Neuronal stem cell (in vitro differentiated cells): ENCODE data around the gene BRD3.

Experiments used
- DNase-seq: peaks from one replicate; pipeline ENCODE4 v3.0.0-alpha.2; 2013; ENCODE audit warnings: low spot score
- H2AFZ ChIP-seq: one replicate; pipeline ENCODE4 v1.6.1; 2013; ENCODE audit warnings: mild to moderate bottlenecking, low read length, inconsistent platforms
- H2AK5ac ChIP-seq: 2 replicates; pipeline ENCODE4 v1.6.1; 2013; ENCODE audit warnings: low read depth, mild to moderate bottlenecking, inconsistent platforms, low read length, moderate library complexity, mixed read lengths
- H2BK120ac ChIP-seq: 2 replicates; pipeline ENCODE4 v1.6.1; 2013; ENCODE audit warnings: low read depth, mild to moderate bottlenecking, inconsistent platforms, low read length, moderate library complexity, mixed read lengths
- H2BK12ac ChIP-seq: one replicate; pipeline ENCODE4 v1.6.1; 2013; ENCODE audit warnings: low read length, inconsistent platforms
- H2BK15ac ChIP-seq: 2 replicates; pipeline ENCODE4 v1.6.1; 2013; ENCODE audit warnings: mild to moderate bottlenecking, low read length, inconsistent platforms, mixed read lengths
- H2BK5ac ChIP-seq: one replicate; pipeline ENCODE4 v1.6.1; 2013; ENCODE audit warnings: inconsistent platforms, mild to moderate bottlenecking, low read length, moderate library complexity
- H3K14ac ChIP-seq: one replicate; pipeline ENCODE4 v1.6.1; 2013; ENCODE audit warnings: low read length, inconsistent platforms
- H3K18ac ChIP-seq: 2 replicates; pipeline ENCODE4 v1.6.1; 2013; ENCODE audit warnings: low read length, inconsistent platforms
- H3K23ac ChIP-seq: 2 replicates; pipeline ENCODE4 v1.6.1; 2013; ENCODE audit warnings: low read depth, mild to moderate bottlenecking, mixed read lengths, low read length, inconsistent platforms; ENCODE audit not compliant: poor library complexity
- H3K27ac ChIP-seq: replicated peaks from 3 replicates; pipeline ENCODE4 v1.5.1; 2013; ENCODE audit warnings: low read length, inconsistent platforms
- H3K27me3 ChIP-seq, 3 experiments: 2 replicates each; pipeline ENCODE4 v1.6.1; 2013; ENCODE audit warnings: low read length in 3 of 3, mild to moderate bottlenecking in 2 of 3, inconsistent platforms in 1 of 3, low read depth in 1 of 3, mixed read lengths in 1 of 3, moderate library complexity in 1 of 3; ENCODE audit not compliant: control insufficient read depth in 3 of 3, insufficient read depth in 3 of 3
- H3K36me3 ChIP-seq, 2 donors: replicated peaks in 1 of 2; 2 replicates each; pipeline ENCODE4 v1.6.1; 2013; ENCODE audit warnings: low read length in 2 of 2; ENCODE audit not compliant: control insufficient read depth in 2 of 2, insufficient read depth in 2 of 2
- H3K4ac ChIP-seq: 2 replicates; pipeline ENCODE4 v1.6.1; 2013; ENCODE audit warnings: inconsistent platforms, mild to moderate bottlenecking, low read length, moderate library complexity
- H3K4me1 ChIP-seq, 2 donors: 1 replicate in 1 of 2; 2 replicates in 1 of 2; pipeline ENCODE4 v1.6.1; 2013; ENCODE audit warnings: low read length in 2 of 2, low read depth in 1 of 2; ENCODE audit not compliant: control insufficient read depth in 2 of 2, insufficient read depth in 1 of 2
- H3K4me2 ChIP-seq: one replicate; pipeline ENCODE4 v1.6.1; 2013; ENCODE audit warnings: mild to moderate bottlenecking, low read length, inconsistent platforms; ENCODE audit not compliant: insufficient read depth, poor library complexity, severe bottlenecking
- H3K4me3 ChIP-seq, 2 donors: 2 replicates each; pipeline ENCODE4 v1.5.1; 2013; ENCODE audit warnings: low read length in 2 of 2, mild to moderate bottlenecking in 2 of 2, inconsistent platforms in 1 of 2, moderate library complexity in 1 of 2
- H3K79me1 ChIP-seq: one replicate; pipeline ENCODE4 v1.6.1; 2013; ENCODE audit warnings: low read depth, mild to moderate bottlenecking, inconsistent platforms, low read length, moderate library complexity
- H3K9ac ChIP-seq: one replicate; pipeline ENCODE4 v1.6.1; 2013; ENCODE audit warnings: mild to moderate bottlenecking, low read depth, low read length, inconsistent platforms; ENCODE audit not compliant: poor library complexity
- H3K9me3 ChIP-seq, 2 donors: replicated peaks in 1 of 2; 2 replicates each; pipeline versions ENCODE3 to v1.6.1; 2013; ENCODE audit warnings: low read length in 2 of 2, mild to moderate bottlenecking in 2 of 2, inconsistent platforms in 1 of 2, low read depth in 1 of 2, mixed read lengths in 1 of 2, moderate library complexity in 1 of 2; ENCODE audit not compliant: control insufficient read depth in 2 of 2, insufficient read depth in 1 of 2
- H4K8ac ChIP-seq: one replicate; pipeline ENCODE4 v1.6.1; 2013; ENCODE audit warnings: low read depth, mild to moderate bottlenecking, inconsistent platforms, low read length, moderate library complexity
- H4K91ac ChIP-seq: one replicate; pipeline ENCODE4 v1.6.1; 2013; ENCODE audit warnings: low read length, low read depth, mild to moderate bottlenecking, inconsistent platforms; ENCODE audit not compliant: poor library complexity
- WGBS, 2 donors: extraction: QIAGEN DNeasy Blood & Tissue Kit; methylation state at CpG; one replicate each; pipeline ENCODE4 v1.1.7; 2013; ENCODE audit warnings: missing lambda C conversion rate in 2 of 2, mixed read lengths in 1 of 2; ENCODE audit not compliant: insufficient read length in 2 of 2, insufficient replicate concordance in 1 of 2; ENCODE audit errors: extremely low coverage in 2 of 2; 5-methylcytosine and 5-hydroxymethylcytosine counted together

BRD3 gene

GRCh38 chr9:134048582-134048968 is 19.3 kb downstream of the BRD3 start:
- H2AFZ ChIP-seq = no peak overlapping the region
- no peaks in the 10 kb centered on the region for H3K4me1 ChIP-seq
- H2BK5ac ChIP-seq = no peak overlapping the region
- no peak overlapping the region for H3K14ac ChIP-seq
- DNase-seq = no peak
- H3K27me3 ChIP-seq = no peaks in the 10 kb centered on the region
- peaks cover 32% of the 10 kb centered on the region for H3K79me1 ChIP-seq
- H2BK120ac ChIP-seq = no peak overlapping the region
- no peaks in the 10 kb centered on the region for H3K9me3 ChIP-seq
- H2BK15ac ChIP-seq = no peak overlapping the region
- H3K23ac ChIP-seq = no peak overlapping the region
- no peak overlapping the region for H3K4ac ChIP-seq
- no peak overlapping the region for H3K27ac ChIP-seq
- no peak overlapping the region for H3K4me2 ChIP-seq
- no peak overlapping the region for H2AK5ac ChIP-seq
- no peak overlapping the region for H4K8ac ChIP-seq
- peak overlapping the region; percentile 17 for H3K18ac ChIP-seq
- H4K91ac ChIP-seq = no peak overlapping the region
- H3K4me3 ChIP-seq = no peak overlapping the region
- peaks cover 86 to 98% of the 10 kb centered on the region in 2 donors for H3K36me3 ChIP-seq
- peak overlapping the region; percentile 4 for H3K9ac ChIP-seq
- no CpG with 5 or more reads among the region's 12 CpGs for WGBS, 2 donors
- no peak overlapping the region for H2BK12ac ChIP-seq

GRCh38 chr9:134047868-134048581 is 19.8 kb downstream of the BRD3 start:
- Histone ChIP-seq H3K27me3 (no peaks in the 10 kb centered on the region), H2BK5ac (no peak overlapping the region), H3K9me3 (no peaks in the 10 kb centered on the region), H4K91ac (no peak overlapping the region), H2AFZ (no peak overlapping the region), H2AK5ac (no peak overlapping the region), H2BK15ac (no peak overlapping the region), H3K27ac (no peak overlapping the region), H3K36me3 (peaks cover 89 to 98% of the 10 kb centered on the region in 2 donors), H3K14ac (peak overlapping the region; percentile 21), H2BK120ac (no peak overlapping the region), H3K4me2 (no peak overlapping the region), H2BK12ac (no peak overlapping the region), H4K8ac (no peak overlapping the region), H3K4me3 (no peak overlapping the region), H3K23ac (no peak overlapping the region), H3K4me1 (no peaks in the 10 kb centered on the region), H3K4ac (no peak overlapping the region), H3K18ac (no peak overlapping the region), H3K9ac (no peak overlapping the region), H3K79me1 (peaks cover 30% of the 10 kb centered on the region)
- no peak for DNase-seq
- no CpG with 5 or more reads among the region's 53 CpGs for WGBS, 2 donors

GRCh38 chr9:134046894-134047681 is 20.7 kb downstream of the BRD3 start:
- Histone ChIP-seq H3K27ac (no peak overlapping the region), H3K4me1 (no peaks in the 10 kb centered on the region), H3K18ac (peak overlapping the region; percentile 48), H3K23ac (no peak overlapping the region), H2BK12ac (no peak overlapping the region), H3K79me1 (peaks cover 22% of the 10 kb centered on the region), H2BK120ac (no peak overlapping the region), H3K36me3 (peaks cover 83 to 96% of the 10 kb centered on the region in 2 donors), H4K91ac (no peak overlapping the region), H3K9me3 (no peaks in the 10 kb centered on the region), H2BK5ac (peak overlapping the region; percentile 66), H4K8ac (no peak overlapping the region), H3K27me3 (no peaks in the 10 kb centered on the region), H3K4me2 (no peak overlapping the region), H2AK5ac (no peak overlapping the region), H3K9ac (no peak overlapping the region), H2AFZ (no peak overlapping the region), H2BK15ac (no peak overlapping the region), H3K4me3 (no peak overlapping the region), H3K14ac (no peak overlapping the region), H3K4ac (no peak overlapping the region)
- no CpG with 5 or more reads among the region's 21 CpGs for WGBS, 2 donors
- DNase-seq = no peak

GRCh38 chr9:134045841-134046544 is 21.8 kb downstream of the BRD3 start:
- no peak overlapping the region for H2BK12ac ChIP-seq
- H2AK5ac ChIP-seq = no peak overlapping the region
- H3K14ac ChIP-seq = no peak overlapping the region
- no peak overlapping the region for H3K4ac ChIP-seq
- no peak for DNase-seq
- H2BK120ac ChIP-seq = no peak overlapping the region
- H2BK15ac ChIP-seq = no peak overlapping the region
- H4K91ac ChIP-seq = no peak overlapping the region
- H3K27me3 ChIP-seq = no peaks in the 10 kb centered on the region
- H3K23ac ChIP-seq = peak overlapping the region; percentile 27
- H3K4me3 ChIP-seq = no peak overlapping the region
- H3K9me3 ChIP-seq = no peaks in the 10 kb centered on the region
- peaks cover 20% of the 10 kb centered on the region for H3K79me1 ChIP-seq
- peak overlapping the region; percentile 57 for H2BK5ac ChIP-seq
- no peaks in the 10 kb centered on the region for H3K4me1 ChIP-seq
- H3K4me2 ChIP-seq = no peak overlapping the region
- peak overlapping the region; percentile 4 for H3K9ac ChIP-seq
- no peak overlapping the region for H2AFZ ChIP-seq
- no peak overlapping the region for H3K27ac ChIP-seq
- peak overlapping the region; percentile 57 for H3K18ac ChIP-seq
- peaks cover 88 to 98% of the 10 kb centered on the region in 2 donors for H3K36me3 ChIP-seq
- WGBS, 2 donors = no CpG with 5 or more reads among the region's 26 CpGs
- H4K8ac ChIP-seq = no peak overlapping the region
